H1 (cell line): ENCODE measurements around the gene SRPK3. TPM values are rescaled to one million over a fixed set of nuclear protein-coding genes. Genes with fewer than 3 reads are reported as not detected.

Source experiments
- ATF2 ChIP-seq: IDR thresholded peaks from 2 replicates; pipeline ENCODE4 v1.6.1; 2012; ENCODE audit warnings: low read length, inconsistent platforms
- RFX5 ChIP-seq: IDR thresholded peaks from 2 replicates; pipeline ENCODE4 v1.6.1; 2011; ENCODE audit warnings: low read depth, low read length, improper control_type of control experiment, borderline replicate concordance
- SAP30 ChIP-seq: fragments of 300-600 bp; sonication (generic); IDR thresholded peaks from 2 replicates; pipeline ENCODE4 v1.7.1; 2012; ENCODE audit warnings: low read length, moderate library complexity, mild to moderate bottlenecking, inconsistent platforms; ENCODE audit not compliant: insufficient read depth, insufficient replicate concordance
- polyA plus RNA-seq, 7 experiments: library from polyadenylated mRNA; depleted of rRNA in 3 of 7; stranded (reverse) in 5 of 7; unstranded in 2 of 7; fragments of >200 nt in 5 of 7; fragments of 200-250 nt in 2 of 7; gene quantifications; 1 replicate in 5 of 7; 2 replicates in 1 of 7; 4 replicates in 1 of 7; pipeline versions ENCODE4 v1.2.1 to v1.2.3, GENCODE V29; 2011 to 2013; ENCODE audit warnings: missing spikeins in 2 of 7, mixed read lengths in 2 of 7
- total RNA-seq: library from RNA; stranded (reverse); fragmentation: NEBNext Ultra II Directional; extraction: Animal tissue kit (Norgen Biotek cat#: 25700); gene quantifications from 2 replicates; pipeline ENCODE4 v1.2.1, GENCODE V29; 2021

SRPK3 gene
- total and polyA plus RNA-seq, 2 of the 8 experiments (the other 6 are each of a cell fraction or from before 2014, with no cell fraction given) = not detected

- no peak for TF ChIP-seq ATF2
- TF ChIP-seq SAP30 = no peak
- no peak for TF ChIP-seq RFX5
Observed at GRCh38 chrX:153766871-153767673, 13.8 kb upstream of the SRPK3 start (continued).
